ENCODE data around the gene ARL13B.

Gene ARL13B

GRCh38 chr3:94063496-94064119, 83.7 kb downstream of the ARL13B start:
- no peak for TF ChIP-seq REST (IDR thresholded peaks at IDR 0.05; ENCODE audit: insufficient read depth in 1 of 2, low read depth in 2 of 2, low read length in 2 of 2)
- no peak for TF ChIP-seq TAF1 (IDR thresholded peaks at IDR 0.05; ENCODE audit: borderline replicate concordance, insufficient read depth, low read length)
- no peak for TF ChIP-seq POLR2AphosphoS5 (IDR thresholded peaks at IDR 0.05; ENCODE audit: low read depth, low read length)
- no peak for TF ChIP-seq SIN3A (IDR thresholded peaks at IDR 0.05; ENCODE audit: borderline replicate concordance, insufficient read depth, low read length)
- TF ChIP-seq FOXP2 (optimal IDR thresholded peaks at IDR 0.05; ENCODE audit: borderline replicate concordance, extremely low read depth, extremely low read length, insufficient read depth), result no peak

GRCh38 chr3:94064243-94064860, 84.4 kb downstream of the ARL13B start:
- TF ChIP-seq REST (IDR thresholded peaks at IDR 0.05; ENCODE audit: insufficient read depth in 1 of 2, low read depth in 2 of 2, low read length in 2 of 2), result no peak
- TF ChIP-seq FOXP2 (optimal IDR thresholded peaks at IDR 0.05; ENCODE audit: borderline replicate concordance, extremely low read depth, extremely low read length, insufficient read depth), result no peak
- TF ChIP-seq SIN3A (IDR thresholded peaks at IDR 0.05; ENCODE audit: borderline replicate concordance, insufficient read depth, low read length), result no peak
- no peak for TF ChIP-seq POLR2AphosphoS5 (IDR thresholded peaks at IDR 0.05; ENCODE audit: low read depth, low read length)
- no peak for TF ChIP-seq TAF1 (IDR thresholded peaks at IDR 0.05; ENCODE audit: borderline replicate concordance, insufficient read depth, low read length)

GRCh38 chr3:94065122-94065521, 85.2 kb downstream of the ARL13B start:
- TF ChIP-seq TAF1 (IDR thresholded peaks at IDR 0.05; ENCODE audit: borderline replicate concordance, insufficient read depth, low read length) (no peak), SIN3A (IDR thresholded peaks at IDR 0.05; ENCODE audit: borderline replicate concordance, insufficient read depth, low read length) (no peak), POLR2AphosphoS5 (IDR thresholded peaks at IDR 0.05; ENCODE audit: low read depth, low read length) (no peak), REST (IDR thresholded peaks at IDR 0.05; ENCODE audit: insufficient read depth in 1 of 2, low read depth in 2 of 2, low read length in 2 of 2) (no peak), FOXP2 (optimal IDR thresholded peaks at IDR 0.05; ENCODE audit: borderline replicate concordance, extremely low read depth, extremely low read length, insufficient read depth) (no peak)

- no peak for TF ChIP-seq POLR2AphosphoS5 (IDR thresholded peaks at IDR 0.05; ENCODE audit: low read depth, low read length)
- no peak for TF ChIP-seq FOXP2 (optimal IDR thresholded peaks at IDR 0.05; ENCODE audit: borderline replicate concordance, extremely low read depth, extremely low read length, insufficient read depth)
- no peak for TF ChIP-seq TAF1 (IDR thresholded peaks at IDR 0.05; ENCODE audit: borderline replicate concordance, insufficient read depth, low read length)
- TF ChIP-seq REST (IDR thresholded peaks at IDR 0.05; ENCODE audit: insufficient read depth in 1 of 2, low read depth in 2 of 2, low read length in 2 of 2), result no peak
- TF ChIP-seq SIN3A (IDR thresholded peaks at IDR 0.05; ENCODE audit: borderline replicate concordance, insufficient read depth, low read length), result no peak
Measured at GRCh38 chr3:94065819-94066480, 86.0 kb downstream of the ARL13B start.
